Panc1 (cell line): ENCODE results near the gene CABP2. TPM values are rescaled to one million over a fixed set of nuclear protein-coding genes. Genes with fewer than 3 reads are reported as not detected.

Experiments used
- ATAC-seq: fragments of 200-7000 bp; cut with Tn5 transposase; 2 replicates; pipeline ENCODE4 v1.9.1; 2020; ENCODE audit warnings: mild to moderate bottlenecking, moderate library complexity
- BruUV-seq: library from RNA; stranded (reverse); fragments of 400-500 nt; replicated peaks from 2 replicates; lab custom pipeline; 2021; lab: Mats Ljungman, UMichigan
- CTCF ChIA-PET: fragments of 300-600 bp; sonication (Branson Sonifier 250); formaldehyde crosslinking; loops from one replicate; lab custom pipeline; 2022; ENCODE audit warnings: antibody characterized with exemption; lab: Charles Lee
- POLR2A ChIA-PET: fragments of 300-600 bp; sonication (Branson Sonifier 250); formaldehyde crosslinking; loops from one replicate; lab custom pipeline; 2022; ENCODE audit warnings: antibody characterized with exemption; lab: Charles Lee
- DNase-seq: peaks from one replicate; pipeline ENCODE4 v3.0.0-alpha.2; 2010; ENCODE audit warnings: low read depth, low spot score
- H3K27ac ChIP-seq: 2 replicates; pipeline ENCODE4 v1.5.1; 2011; ENCODE audit warnings: mild to moderate bottlenecking, low read length, inconsistent platforms
- H3K27me3 ChIP-seq: fragments of 200-500 bp; sonication (Bioruptor generic); 2 replicates; pipeline ENCODE4 v1.6.0; 2014; ENCODE audit warnings: low read length, inconsistent platforms; ENCODE audit not compliant: control insufficient read depth, insufficient read depth
- H3K36me3 ChIP-seq: fragments of 200-500 bp; sonication (Bioruptor generic); 2 replicates; pipeline ENCODE4 v1.5.1; 2014; ENCODE audit warnings: inconsistent platforms, mild to moderate bottlenecking, low read length, moderate library complexity; ENCODE audit not compliant: control insufficient read depth, insufficient read depth
- H3K4me1 ChIP-seq: 2 replicates; pipeline ENCODE4 v1.5.1; 2011; ENCODE audit warnings: inconsistent platforms, mild to moderate bottlenecking, low read length, moderate library complexity; ENCODE audit not compliant: control insufficient read depth, insufficient read depth
- H3K4me3 ChIP-seq, 2 experiments: 2 replicates each; pipeline ENCODE4 v1.5.1; 2011 to 2012; ENCODE audit warnings: low read depth in 2 of 2, low read length in 2 of 2, mild to moderate bottlenecking in 2 of 2, inconsistent platforms in 1 of 2, moderate library complexity in 1 of 2
- H3K9me3 ChIP-seq: fragments of 200-500 bp; sonication (Bioruptor generic); 2 replicates; pipeline ENCODE4 v1.5.1; 2014; ENCODE audit warnings: low read depth, mild to moderate bottlenecking, inconsistent platforms, low read length, moderate library complexity; ENCODE audit not compliant: control insufficient read depth, insufficient read depth
- CTCF ChIP-seq: fragments of 450-650 bp; IDR thresholded peaks from 2 replicates; pipeline ENCODE4 v1.5.1; 2017; ENCODE audit warnings: mild to moderate bottlenecking
- POLR2AphosphoS5 ChIP-seq: IDR thresholded peaks from 2 replicates; pipeline ENCODE4 v1.6.1; 2012; ENCODE audit warnings: mild to moderate bottlenecking, low read depth, low read length, moderate library complexity
- REST ChIP-seq, 2 experiments: IDR thresholded peaks; 2 replicates each; pipeline ENCODE4 v1.6.1; 2011 to 2012; ENCODE audit warnings: low read depth in 2 of 2, control low read depth in 1 of 2, low read length in 1 of 2, mild to moderate bottlenecking in 1 of 2, moderate library complexity in 1 of 2; ENCODE audit not compliant: insufficient read depth in 1 of 2
- SIN3A ChIP-seq: IDR thresholded peaks from 2 replicates; pipeline ENCODE4 v1.6.1; 2012; ENCODE audit warnings: low read depth, mild to moderate bottlenecking, low read length, moderate library complexity, borderline replicate concordance; ENCODE audit not compliant: insufficient read depth
- TCF7L2 ChIP-seq: IDR thresholded peaks from 2 replicates; pipeline ENCODE4 v1.6.1; 2011; ENCODE audit warnings: mild to moderate bottlenecking, low read depth, low read length, inconsistent platforms
- in situ Hi-C: cut with HindIII; loops from 2 replicates; pipeline ENCODE4 v1.10.0; 2016; ENCODE audit warnings: low sequenced_read_pairs, low pct_unique_long_range_greater_than_20kb
- intact Hi-C: fragments of 100-400 bp; cut with micrococcal nuclease; formaldehyde crosslinking; loops from one replicate; pipeline ENCODE4 v1.10.0; 2022; ENCODE audit not compliant: unreplicated experiment
- total RNA-seq: library from RNA; stranded (reverse); gene quantifications from one replicate; pipeline ENCODE4 v1.2.1, GENCODE V29; 2021; ENCODE audit not compliant: unreplicated experiment

Gene CABP2
- total RNA-seq, 1 experiment from 2014 or later, result not detected

GRCh38 chr11:67506426-67507051 is 16.7 kb downstream of the CABP2 start:
- ChIA-PET POLR2A (no interaction called here), CTCF (interaction anchor here (0.7 kb wide), 1 partner anchor 69 kb away, joined by 3 read pairs; the partner anchor contains the start of gene PTPRCAP)
- no peaks in the 10 kb centered on the region for H3K9me3 ChIP-seq
- ATAC-seq (no peak), DNase-seq (no peak)
- no peak for TF ChIP-seq REST (IDR thresholded peaks at IDR 0.05; ENCODE audit: insufficient read depth in 1 of 2, low read depth in 2 of 2, low read length in 1 of 2)
- no peak for TF ChIP-seq POLR2AphosphoS5
- TF ChIP-seq CTCF, result no peak; the same call in 1 of the 2 replicates
- no peak for TF ChIP-seq SIN3A
- no peak for TF ChIP-seq TCF7L2
- TSS peak; percentile 95 for BruUV-seq
- H3K27ac ChIP-seq, result peak overlapping the region; percentile 88
- peaks cover 25% of the 10 kb centered on the region for H3K4me1 ChIP-seq
- H3K27me3 ChIP-seq, result no peaks in the 10 kb centered on the region
- no peaks in the 10 kb centered on the region; the same call in 1 of the 2 replicates for H3K36me3 ChIP-seq
- intact Hi-C loops, result loop anchor here (5.0 kb wide), 1 partner anchor 94 kb away; no protein-coding TSS in a partner anchor
- peak overlapping the region; percentile 68 to 82 for H3K4me3 ChIP-seq
- in situ Hi-C loops, result no loop called here

DNA sequence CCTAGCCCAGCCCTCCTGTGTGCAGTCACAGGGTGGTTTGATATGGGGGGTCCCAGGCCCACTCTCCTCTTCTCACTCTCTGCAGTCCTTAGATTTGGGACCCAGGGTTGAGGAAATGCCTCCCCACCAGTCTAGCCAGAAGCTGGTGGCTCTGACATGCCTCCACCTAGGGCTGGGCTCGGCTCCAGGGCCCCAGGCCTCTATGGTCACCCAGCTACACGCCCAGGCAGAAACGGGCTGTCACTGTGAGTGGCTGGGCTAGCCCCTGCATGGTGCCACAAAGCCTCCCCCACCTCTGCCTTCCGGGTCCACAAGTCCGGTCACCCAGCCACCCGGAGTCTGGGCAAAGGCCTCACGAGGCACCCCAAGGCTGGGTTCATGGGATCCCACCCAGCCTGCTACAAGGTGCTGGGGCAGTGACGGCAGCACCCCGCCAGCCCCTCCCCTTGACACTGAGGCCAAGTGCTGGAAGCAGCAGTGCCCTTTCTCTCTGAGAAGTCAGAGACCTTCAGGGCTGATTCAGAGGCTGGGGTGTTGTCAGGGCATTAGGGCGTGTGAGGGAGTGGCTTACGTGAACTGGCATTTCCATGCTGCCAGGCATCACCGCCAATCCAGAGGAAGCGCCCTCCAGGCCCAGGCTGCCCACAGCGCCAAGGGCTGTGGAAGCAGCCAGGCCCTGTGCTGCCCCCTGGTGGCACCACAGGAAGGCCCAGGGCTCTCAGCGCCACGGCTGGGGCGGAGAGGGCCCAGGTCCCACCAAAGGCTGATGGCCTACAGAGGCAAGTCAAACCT is 17.4 kb downstream of the CABP2 start:
- H3K4me1 ChIP-seq, result peaks cover 25% of the 10 kb centered on the region
- TF ChIP-seq SIN3A (peak; percentile 74; the same call in 1 of the 2 replicates), CTCF (peak; percentile 100), POLR2AphosphoS5 (peak; percentile 45; the same call in 1 of the 2 replicates), REST (IDR thresholded peaks at IDR 0.05; ENCODE audit: insufficient read depth in 1 of 2, low read depth in 2 of 2, low read length in 1 of 2) (peak in 1 of 2 experiments; percentile 33; a peak in 1 of 4 replicates), TCF7L2 (no peak)
- in situ Hi-C loops, result no loop called here
- POLR2A ChIA-PET, result no interaction called here
- ATAC-seq, result peak; percentile 69
- no TSS peak for BruUV-seq
- no peaks in the 10 kb centered on the region for H3K9me3 ChIP-seq
- CTCF ChIA-PET, result interaction anchor here (0.6 to 0.7 kb wide), 5 partner anchors 68 to 170 kb away, joined by 3 to 8 read pairs (median 3); partner anchors contain the start of genes PPP1CA and PTPRCAP
- peak; percentile 91 for DNase-seq
- H3K36me3 ChIP-seq, result no peaks in the 10 kb centered on the region; the same call in 1 of the 2 replicates
- no peaks in the 10 kb centered on the region for H3K27me3 ChIP-seq
- intact Hi-C loops, result loop anchor here (5.0 kb wide), 1 partner anchor 94 kb away; no protein-coding TSS in a partner anchor
- peak overlapping the region; percentile 88 for H3K27ac ChIP-seq
- peak overlapping the region; percentile 82 to 90 for H3K4me3 ChIP-seq
